HFFc6 (cell line): ENCODE measurements around the gene INIP. TPM values are rescaled to one million over a fixed set of nuclear protein-coding genes. Genes with fewer than 3 reads are reported as not detected.
"Not testable (repeated sequence)": the region's sequence is repeated elsewhere in the genome, so short reads cannot be mapped to it uniquely, and the experiment has no call there.

Experiments
- DNase-seq: peaks from one replicate; pipeline ENCODE4 v3.0.0-alpha.2; 2018
- H3K27ac Mint-ChIP-seq: 2 replicates; pipeline ENCODE4 v1.8.0; 2020; ENCODE audit warnings: mild to moderate bottlenecking, mixed read lengths
- H3K27me3 Mint-ChIP-seq: 2 replicates; pipeline ENCODE4 v1.8.0; 2021; ENCODE audit warnings: mild to moderate bottlenecking, moderate library complexity, mixed read lengths; ENCODE audit not compliant: insufficient read depth
- H3K36me3 Mint-ChIP-seq: 2 replicates; pipeline ENCODE4 v1.8.0; 2021; ENCODE audit warnings: low read depth, mixed read lengths
- H3K4me1 Mint-ChIP-seq: 2 replicates; pipeline ENCODE4 v1.8.0; 2020; ENCODE audit warnings: low read depth, mixed read lengths
- H3K4me3 Mint-ChIP-seq: 2 replicates; pipeline ENCODE4 v1.8.0; 2020; ENCODE audit warnings: mild to moderate bottlenecking, moderate library complexity, mixed read lengths
- H3K9me3 Mint-ChIP-seq: 2 replicates; pipeline ENCODE4 v1.8.0; 2020; ENCODE audit warnings: mild to moderate bottlenecking, mixed read lengths
- CTCF ChIP-seq: fragments of 200-600 bp; sonication (generic); IDR thresholded peaks from 2 replicates; pipeline ENCODE4 v1.5.0; 2021; ENCODE audit warnings: antibody characterized with exemption, mild to moderate bottlenecking
- total RNA-seq, 6 experiments: library from RNA; stranded (reverse); fragmentation: NEBNext Ultra II Directional; extraction: Animal tissue kit (Norgen Biotek cat#: 25700); gene quantifications; 2 replicates in 1 of 6; 3 replicates in 5 of 6; pipeline ENCODE4 v1.2.3, GENCODE V29; 2021

The INIP gene
- total RNA-seq, 6 experiments from 2014 or later, result 23.6 to 26.8 (median 25.0) TPM

GRCh38 chr9:112694706-112695555, 23.0 kb downstream of the INIP start:
- Mint-ChIP-seq H3K36me3 (peaks cover 35% of the 10 kb centered on the region), H3K4me3 (no peak overlapping the region), H3K27me3 (no peaks in the 10 kb centered on the region), H3K27ac (no peak overlapping the region; the same call in 1 of the 2 replicates), H3K4me1 (no peaks in the 10 kb centered on the region), H3K9me3 (no peaks in the 10 kb centered on the region)
- no peak for DNase-seq
- TF ChIP-seq CTCF, result no peak

- H3K9me3 Mint-ChIP-seq, result no peaks in the 10 kb centered on the region
- H3K36me3 Mint-ChIP-seq, result peaks cover 38% of the 10 kb centered on the region
- no peak for DNase-seq
- no peaks in the 10 kb centered on the region; the same call in 1 of the 2 replicates for H3K27me3 Mint-ChIP-seq
- TF ChIP-seq CTCF, result no peak
- no peak overlapping the region for H3K27ac Mint-ChIP-seq
- no peak overlapping the region for H3K4me3 Mint-ChIP-seq
- peaks cover 8% of the 10 kb centered on the region for H3K4me1 Mint-ChIP-seq
Measured at GRCh38 chr9:112689161-112689740, 28.7 kb downstream of the INIP start.

- no peak overlapping the region for H3K4me3 Mint-ChIP-seq
- H3K9me3 Mint-ChIP-seq, result peaks cover 11% of the 10 kb centered on the region
- TF ChIP-seq CTCF, result no peak
- peaks cover 19% of the 10 kb centered on the region for H3K36me3 Mint-ChIP-seq
- H3K27ac Mint-ChIP-seq, result no peak overlapping the region
- H3K4me1 Mint-ChIP-seq, result no peaks in the 10 kb centered on the region
- no peak for DNase-seq
- peaks cover 5% of the 10 kb centered on the region for H3K27me3 Mint-ChIP-seq
Measured at GRCh38 chr9:112680731-112681402, 37.0 kb downstream of the INIP start.

- H3K4me3 Mint-ChIP-seq, result no peak overlapping the region
- H3K27ac Mint-ChIP-seq, result no peak overlapping the region
- peaks cover 3% of the 10 kb centered on the region for H3K27me3 Mint-ChIP-seq
- TF ChIP-seq CTCF, result no peak
- peaks cover 10% of the 10 kb centered on the region for H3K36me3 Mint-ChIP-seq
- H3K9me3 Mint-ChIP-seq, result peaks cover 11% of the 10 kb centered on the region
- H3K4me1 Mint-ChIP-seq, result no peaks in the 10 kb centered on the region
- DNase-seq, result no peak
Measured at GRCh38 chr9:112677040-112677439, 40.9 kb downstream of the INIP start.

GRCh38 chr9:112673221-112673620, 44.7 kb downstream of the INIP start:
- not testable (repeated sequence) for H3K9me3 Mint-ChIP-seq, H3K4me3 Mint-ChIP-seq, H3K36me3 Mint-ChIP-seq, H3K27me3 Mint-ChIP-seq, H3K4me1 Mint-ChIP-seq, H3K27ac Mint-ChIP-seq, DNase-seq
